ENCODE measurements around the gene LPCAT1.

The LPCAT1 gene

DNA sequence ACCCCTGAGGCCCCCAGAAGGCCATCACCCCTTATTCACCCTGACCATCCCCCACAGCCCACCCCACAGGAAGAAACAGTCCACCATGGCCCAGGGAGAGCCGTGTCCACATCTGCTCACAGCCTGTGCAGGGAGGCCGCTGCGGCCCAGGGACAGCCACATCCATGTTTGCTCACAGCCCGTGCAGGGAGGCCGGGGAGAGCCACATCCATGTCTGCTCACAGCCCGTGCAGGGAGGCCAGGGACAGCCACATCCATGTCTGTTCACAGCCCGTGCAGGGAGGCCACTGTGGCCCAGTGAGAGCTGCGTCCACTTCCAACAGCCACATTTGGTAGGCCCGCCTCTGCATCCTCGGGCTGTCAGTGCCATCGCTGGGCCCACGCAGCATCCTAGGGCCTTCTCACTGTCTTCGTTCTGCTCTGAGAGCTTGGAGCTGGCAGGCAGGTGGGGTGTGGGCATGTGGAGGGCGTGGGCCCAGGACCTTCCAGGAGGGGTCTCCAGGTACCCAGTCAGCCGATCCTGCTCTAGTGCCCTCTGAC is 38.1 kb downstream of the LPCAT1 start:
- ATAC-seq, result no peak
- TF ChIP-seq POU6F1 (CRISPR knock-in tag; IDR thresholded peaks at IDR 0.05; ENCODE audit: borderline replicate concordance, low read depth) (no peak), CSRNP3 (CRISPR knock-in tag; IDR thresholded peaks at IDR 0.05) (no peak), ISL1 (CRISPR knock-in tag; IDR thresholded peaks at IDR 0.05) (no peak), CSDC2 (CRISPR knock-in tag; IDR thresholded peaks at IDR 0.05) (no peak), BACH2 (CRISPR knock-in tag; IDR thresholded peaks at IDR 0.05; ENCODE audit: borderline replicate concordance) (no peak), ESRRG (CRISPR knock-in tag; IDR thresholded peaks at IDR 0.05) (no peak), TOX (CRISPR knock-in tag; IDR thresholded peaks at IDR 0.05; ENCODE audit: borderline replicate concordance) (no peak), ARNTL (CRISPR knock-in tag; IDR thresholded peaks at IDR 0.05; ENCODE audit: borderline replicate concordance, low read depth) (no peak), ZNF565 (CRISPR knock-in tag; conservative IDR thresholded peaks at IDR 0.05; ENCODE audit: low read depth) (no peak), GLIS3 (CRISPR knock-in tag; IDR thresholded peaks at IDR 0.05) (no peak), ZNF8 (CRISPR knock-in tag; IDR thresholded peaks at IDR 0.05) (no peak), ZNF70 (CRISPR knock-in tag; IDR thresholded peaks at IDR 0.05) (no peak), OSR1 (CRISPR knock-in tag; IDR thresholded peaks at IDR 0.05) (no peak)

- no peak for ATAC-seq
- TF ChIP-seq, protein P1, sequence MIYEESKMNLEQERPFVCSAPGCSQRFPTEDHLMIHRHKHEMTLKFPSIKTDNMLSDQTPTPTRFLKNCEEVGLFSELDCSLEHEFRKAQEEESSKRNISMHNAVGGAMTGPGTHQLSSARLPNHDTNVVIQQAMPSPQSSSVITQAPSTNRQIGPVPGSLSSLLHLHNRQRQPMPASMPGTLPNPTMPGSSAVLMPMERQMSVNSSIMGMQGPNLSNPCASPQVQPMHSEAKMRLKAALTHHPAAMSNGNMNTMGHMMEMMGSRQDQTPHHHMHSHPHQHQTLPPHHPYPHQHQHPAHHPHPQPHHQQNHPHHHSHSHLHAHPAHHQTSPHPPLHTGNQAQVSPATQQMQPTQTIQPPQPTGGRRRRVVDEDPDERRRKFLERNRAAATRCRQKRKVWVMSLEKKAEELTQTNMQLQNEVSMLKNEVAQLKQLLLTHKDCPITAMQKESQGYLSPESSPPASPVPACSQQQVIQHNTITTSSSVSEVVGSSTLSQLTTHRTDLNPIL (CRISPR knock-in tag; IDR thresholded peaks at IDR 0.05; ENCODE audit: low read depth), result no peak
- TF ChIP-seq OSR1 (CRISPR knock-in tag; IDR thresholded peaks at IDR 0.05), result no peak
- no peak for TF ChIP-seq CSDC2 (CRISPR knock-in tag; IDR thresholded peaks at IDR 0.05)
- no peak for TF ChIP-seq SNAI2 (CRISPR knock-in tag; IDR thresholded peaks at IDR 0.05)
- TF ChIP-seq ZNF8 (CRISPR knock-in tag; IDR thresholded peaks at IDR 0.05), result no peak
- no peak for TF ChIP-seq BACH2 (CRISPR knock-in tag; IDR thresholded peaks at IDR 0.05; ENCODE audit: borderline replicate concordance)
- no peak for TF ChIP-seq ZNF565 (CRISPR knock-in tag; conservative IDR thresholded peaks at IDR 0.05; ENCODE audit: low read depth)
- TF ChIP-seq PPARA (CRISPR knock-in tag; IDR thresholded peaks at IDR 0.05; ENCODE audit: borderline replicate concordance), result no peak
- no peak for TF ChIP-seq PATZ1 (CRISPR knock-in tag; IDR thresholded peaks at IDR 0.05; ENCODE audit: borderline replicate concordance)
- no peak for TF ChIP-seq ZFP3 (CRISPR knock-in tag; IDR thresholded peaks at IDR 0.05)
- TF ChIP-seq TCF4 (CRISPR knock-in tag; IDR thresholded peaks at IDR 0.05; ENCODE audit: borderline replicate concordance), result no peak
- no peak for TF ChIP-seq ISL1 (CRISPR knock-in tag; IDR thresholded peaks at IDR 0.05)
- TF ChIP-seq ZFP30 (CRISPR knock-in tag; IDR thresholded peaks at IDR 0.05), result no peak
Observed at GRCh38 chr5:1484730-1485578, 38.8 kb downstream of the LPCAT1 start.

DNA sequence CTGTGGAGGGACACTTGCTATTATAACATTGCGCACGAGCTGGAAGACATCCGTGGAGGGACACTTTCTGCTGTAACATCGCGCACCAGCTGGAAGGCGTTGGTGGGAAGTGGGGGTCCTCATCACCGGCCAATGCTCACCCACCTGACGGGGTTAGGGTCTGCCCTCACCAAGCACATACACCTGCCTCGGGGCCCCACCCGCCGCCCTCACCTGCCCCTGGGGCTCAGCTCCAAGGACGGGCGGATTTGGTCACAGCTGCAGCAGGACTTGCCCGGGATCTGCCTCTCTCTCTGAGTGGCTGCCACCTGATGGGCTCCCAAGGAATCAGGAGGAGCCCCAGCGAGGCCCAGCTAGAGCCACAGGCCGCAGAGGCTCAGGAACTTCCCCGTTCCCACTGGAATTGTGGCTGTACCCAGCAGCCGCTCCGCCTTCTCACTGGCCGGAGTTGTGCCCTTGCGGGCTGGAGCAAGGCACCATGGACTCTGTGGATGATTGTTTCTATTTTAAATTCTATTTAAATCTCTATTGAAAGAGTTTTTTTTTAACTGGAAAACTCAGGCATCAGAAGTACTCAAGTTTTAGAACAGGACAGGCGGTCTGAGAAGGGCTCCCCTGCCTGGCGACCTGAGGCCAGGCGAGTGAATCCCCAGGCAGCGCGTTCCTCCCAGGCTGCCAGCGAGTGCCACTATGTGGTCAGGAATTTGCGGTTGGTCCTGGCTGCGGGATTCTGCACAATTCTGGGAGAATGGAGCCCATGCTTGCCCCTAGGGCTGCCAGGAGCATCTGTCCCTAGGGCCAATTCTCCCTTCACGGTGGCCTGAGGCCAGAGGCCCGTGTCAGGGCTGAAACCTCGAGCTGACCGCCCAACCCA is 39.7 kb downstream of the LPCAT1 start:
- TF ChIP-seq OSR1 (CRISPR knock-in tag; IDR thresholded peaks at IDR 0.05) (no peak), ISL1 (CRISPR knock-in tag; IDR thresholded peaks at IDR 0.05) (no peak), TCF4 (CRISPR knock-in tag; IDR thresholded peaks at IDR 0.05; ENCODE audit: borderline replicate concordance) (no peak), SNAI2 (CRISPR knock-in tag; IDR thresholded peaks at IDR 0.05) (no peak), ZNF8 (CRISPR knock-in tag; IDR thresholded peaks at IDR 0.05) (no peak)
- ATAC-seq, result no peak
